Measurements from ENCODE around the gene CPM. TPM values are rescaled to one million over a fixed set of nuclear protein-coding genes. Genes with fewer than 3 reads are reported as not detected.
"Not testable (repeated sequence)": the region's sequence is repeated elsewhere in the genome, so short reads cannot be mapped to it uniquely, and the experiment has no call there.

The CPM gene
- total RNA-seq, 1 donor from 2014 or later, result 0.67 TPM

DNA sequence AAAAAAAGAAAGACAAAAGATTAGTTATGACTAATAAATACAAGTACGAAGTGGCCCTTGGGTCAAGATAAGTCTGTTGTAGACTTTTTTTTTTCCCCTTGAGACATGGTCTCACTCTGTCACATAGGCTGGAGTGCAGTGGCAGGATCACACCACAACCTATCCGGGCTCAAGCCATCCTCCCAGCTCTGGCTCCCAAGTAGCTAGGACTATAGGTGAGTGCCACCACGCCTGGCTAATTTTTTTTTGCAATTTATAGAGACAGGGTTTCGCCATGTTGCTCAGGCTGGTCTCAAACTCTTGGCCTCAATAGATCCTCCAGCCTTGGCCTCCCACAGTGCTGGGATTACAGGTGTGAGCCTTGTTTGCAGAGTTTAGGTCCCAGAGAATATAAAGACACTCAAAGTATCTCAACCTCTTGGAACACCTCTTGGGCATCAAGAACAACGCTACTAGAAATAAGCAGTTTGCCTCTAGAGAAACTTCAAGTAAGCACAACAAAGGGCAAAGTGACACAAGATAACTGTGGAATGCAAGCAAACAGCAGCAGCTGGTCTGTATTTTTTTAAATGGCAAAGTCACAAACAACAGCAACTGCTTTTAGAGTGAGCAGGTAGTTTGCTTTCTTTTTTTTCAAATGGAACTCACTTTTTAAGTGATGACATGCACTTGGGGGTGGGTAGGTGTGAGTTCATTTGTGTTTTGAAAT, 128.9 kb downstream of the CPM start:
- no peaks in the 10 kb centered on the region for H3K9me3 Mint-ChIP-seq (ENCODE audit: low read depth)
- no peak overlapping the region for H3K4me3 Mint-ChIP-seq (ENCODE audit: unreplicated experiment)
- TF ChIP-seq, protein P1, sequence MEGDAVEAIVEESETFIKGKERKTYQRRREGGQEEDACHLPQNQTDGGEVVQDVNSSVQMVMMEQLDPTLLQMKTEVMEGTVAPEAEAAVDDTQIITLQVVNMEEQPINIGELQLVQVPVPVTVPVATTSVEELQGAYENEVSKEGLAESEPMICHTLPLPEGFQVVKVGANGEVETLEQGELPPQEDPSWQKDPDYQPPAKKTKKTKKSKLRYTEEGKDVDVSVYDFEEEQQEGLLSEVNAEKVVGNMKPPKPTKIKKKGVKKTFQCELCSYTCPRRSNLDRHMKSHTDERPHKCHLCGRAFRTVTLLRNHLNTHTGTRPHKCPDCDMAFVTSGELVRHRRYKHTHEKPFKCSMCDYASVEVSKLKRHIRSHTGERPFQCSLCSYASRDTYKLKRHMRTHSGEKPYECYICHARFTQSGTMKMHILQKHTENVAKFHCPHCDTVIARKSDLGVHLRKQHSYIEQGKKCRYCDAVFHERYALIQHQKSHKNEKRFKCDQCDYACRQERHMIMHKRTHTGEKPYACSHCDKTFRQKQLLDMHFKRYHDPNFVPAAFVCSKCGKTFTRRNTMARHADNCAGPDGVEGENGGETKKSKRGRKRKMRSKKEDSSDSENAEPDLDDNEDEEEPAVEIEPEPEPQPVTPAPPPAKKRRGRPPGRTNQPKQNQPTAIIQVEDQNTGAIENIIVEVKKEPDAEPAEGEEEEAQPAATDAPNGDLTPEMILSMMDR (IDR thresholded peaks at IDR 0.05), result no peak
- H3K4me1 Mint-ChIP-seq (ENCODE audit: low read depth), result peaks cover 4% of the 10 kb centered on the region
- no peaks in the 10 kb centered on the region for H3K27me3 Mint-ChIP-seq (ENCODE audit: low read depth)
- no peaks in the 10 kb centered on the region for H3K36me3 Mint-ChIP-seq (ENCODE audit: low read depth)
- no peak for DNase-seq (ENCODE audit: low spot score)
- H3K27ac Mint-ChIP-seq (ENCODE audit: unreplicated experiment), result no peak overlapping the region

DNA sequence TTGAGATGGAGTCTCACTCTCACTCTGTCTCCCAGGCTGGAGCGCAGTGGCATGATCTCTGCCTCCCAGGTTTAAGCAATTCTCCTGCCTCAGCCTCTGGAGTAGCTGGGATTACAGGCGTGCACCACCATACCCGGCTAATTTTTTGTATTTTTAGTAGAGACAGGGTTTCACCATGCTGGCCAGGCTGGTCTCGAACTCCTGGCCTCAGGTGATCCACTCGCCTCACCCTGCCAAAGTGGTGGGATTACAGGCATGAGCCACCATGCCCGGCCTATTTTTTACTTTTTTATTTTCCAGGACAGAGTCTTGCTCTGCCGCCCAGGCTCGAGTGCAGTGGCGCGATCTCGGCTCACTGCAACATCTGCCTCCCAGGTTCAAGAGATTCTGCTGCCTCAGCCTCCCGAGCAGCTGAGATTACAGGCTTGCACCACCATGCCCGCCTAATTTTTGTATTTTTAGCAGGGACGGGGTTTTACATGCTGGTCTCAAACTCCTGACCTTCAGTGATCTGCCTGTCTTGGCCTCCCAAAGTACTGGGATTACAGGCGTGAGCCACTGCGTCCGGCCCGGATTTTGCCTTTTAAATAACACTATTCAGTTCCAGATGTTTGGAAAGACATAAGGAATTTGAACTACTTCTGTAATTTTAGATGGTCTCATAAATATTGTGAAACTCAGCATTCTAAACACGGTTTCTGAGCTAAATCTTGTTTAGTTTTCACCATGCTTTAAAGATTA, 129.9 kb downstream of the CPM start:
- H3K4me3 Mint-ChIP-seq (ENCODE audit: unreplicated experiment); H3K27ac Mint-ChIP-seq (ENCODE audit: unreplicated experiment); H3K9me3 Mint-ChIP-seq (ENCODE audit: low read depth); H3K27me3 Mint-ChIP-seq (ENCODE audit: low read depth); H3K4me1 Mint-ChIP-seq (ENCODE audit: low read depth); H3K36me3 Mint-ChIP-seq (ENCODE audit: low read depth); DNase-seq (ENCODE audit: low spot score): not testable (repeated sequence)

DNA sequence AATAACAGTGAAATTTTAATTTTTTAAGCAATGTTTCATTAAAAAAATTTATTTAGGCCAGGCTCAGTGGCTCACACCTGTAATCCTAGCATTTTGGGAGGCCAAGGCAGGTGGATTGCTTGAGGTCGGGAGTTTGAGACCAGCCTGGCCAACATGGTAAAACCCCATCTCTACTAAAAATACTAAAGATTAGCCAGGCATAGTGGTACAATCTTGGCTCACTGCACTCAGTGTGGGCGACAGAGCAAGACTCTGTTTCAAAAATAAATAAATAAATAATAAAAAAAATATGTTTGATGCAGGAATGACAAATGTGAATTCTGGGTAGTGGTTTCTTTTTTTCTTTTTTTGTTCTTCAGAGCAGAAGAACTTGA, 130.6 kb downstream of the CPM start:
- not testable (repeated sequence) for DNase-seq (ENCODE audit: low spot score); H3K27ac Mint-ChIP-seq (ENCODE audit: unreplicated experiment); H3K36me3 Mint-ChIP-seq (ENCODE audit: low read depth); H3K4me3 Mint-ChIP-seq (ENCODE audit: unreplicated experiment); H3K27me3 Mint-ChIP-seq (ENCODE audit: low read depth); H3K4me1 Mint-ChIP-seq (ENCODE audit: low read depth); H3K9me3 Mint-ChIP-seq (ENCODE audit: low read depth)

Other genes with a start within 250 kb of the CPM start
- 21.0 to 39.8 TPM (median 23.9 TPM) in 3 replicates for gene NUP107, start 246.2 kb downstream of the CPM start, total RNA-seq
- 10.7 to 13.6 TPM (median 11.6 TPM) in 3 replicates for gene SLC35E3, start 187.0 kb downstream of the CPM start, total RNA-seq
- 146 to 160 TPM (median 158 TPM) in 3 replicates for gene MDM2, start 125.0 kb downstream of the CPM start, total RNA-seq